Kidney capillary endothelial cell (primary cell): ENCODE measurements around the gene MRPL49.

Source experiments
- DNase-seq: peaks from one replicate; pipeline ENCODE4 v3.0.0-alpha.2; 2018; ENCODE audit warnings: low spot score

Gene MRPL49

GRCh38 chr11:65121865-65122696 lies at the start of gene MRPL49, which contains the start of gene FAU:
Gene MRPL49, plus strand, starts transcription at chr11:65122321. Its CDS starts 26 bp downstream, at chr11:65122347.
Gene FAU, minus strand, starts transcription at chr11:65122134. Its CDS starts 321 bp downstream, at chr11:65121813.
- DNase-seq, result peak; percentile 95

DNA sequence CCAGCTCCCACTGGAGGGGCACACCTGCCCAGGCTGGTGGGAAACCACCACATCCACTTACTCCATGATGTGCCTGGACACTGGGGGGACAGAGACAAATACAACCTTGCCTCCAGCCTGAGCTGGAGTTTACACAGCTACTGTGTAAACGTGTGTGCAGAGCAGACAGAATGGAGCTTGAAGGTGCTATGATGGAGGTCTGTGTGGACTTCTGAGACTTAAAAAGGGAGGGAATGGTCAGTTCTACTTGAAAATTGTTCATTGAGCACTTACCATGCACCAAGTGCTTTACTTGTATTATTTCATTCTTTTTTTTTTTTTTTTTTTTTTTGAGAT lies 49.5 kb upstream of the MRPL49 start:
- DNase-seq, result no peak

DNA sequence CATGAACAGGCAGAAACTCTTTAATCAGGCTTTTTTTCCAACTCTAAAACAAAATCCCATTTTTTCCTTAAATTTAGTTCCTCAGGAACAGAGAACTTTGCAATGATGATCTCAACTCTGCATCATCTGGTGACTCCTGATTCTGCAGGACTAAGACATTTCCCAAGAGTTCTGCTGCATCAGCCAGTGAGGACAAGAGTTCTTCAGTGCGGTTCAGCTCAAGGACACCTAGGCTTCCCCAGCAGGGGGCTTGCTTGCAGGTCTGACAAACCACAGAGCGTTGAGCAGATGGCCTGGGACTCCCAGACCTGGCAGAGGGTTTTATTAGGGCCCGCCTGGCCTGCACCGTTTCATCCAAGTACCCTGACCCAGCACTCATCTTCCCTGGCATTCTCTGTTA lies 44.7 kb upstream of the MRPL49 start:
- DNase-seq, result no peak

DNA sequence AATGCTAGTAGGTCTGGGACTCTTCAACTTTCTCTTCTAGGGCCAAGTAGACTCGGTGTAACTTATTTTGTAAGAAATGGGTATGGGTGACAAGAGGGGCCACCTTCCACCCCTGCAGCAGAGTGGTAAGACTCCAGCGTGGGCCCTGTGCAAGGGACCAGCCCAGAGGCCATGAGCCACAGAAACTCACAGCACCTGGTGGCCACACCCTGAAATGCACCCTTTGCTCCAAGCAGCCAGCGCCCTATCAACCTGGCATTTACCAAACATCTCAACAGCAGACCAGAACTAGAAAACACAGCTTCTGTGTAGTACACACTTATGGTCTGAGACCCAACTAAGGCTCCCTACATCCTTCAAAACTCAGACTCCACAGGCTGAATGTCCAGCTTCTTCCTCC lies 44.0 kb upstream of the MRPL49 start:
- DNase-seq, result peak; percentile 26

DNA sequence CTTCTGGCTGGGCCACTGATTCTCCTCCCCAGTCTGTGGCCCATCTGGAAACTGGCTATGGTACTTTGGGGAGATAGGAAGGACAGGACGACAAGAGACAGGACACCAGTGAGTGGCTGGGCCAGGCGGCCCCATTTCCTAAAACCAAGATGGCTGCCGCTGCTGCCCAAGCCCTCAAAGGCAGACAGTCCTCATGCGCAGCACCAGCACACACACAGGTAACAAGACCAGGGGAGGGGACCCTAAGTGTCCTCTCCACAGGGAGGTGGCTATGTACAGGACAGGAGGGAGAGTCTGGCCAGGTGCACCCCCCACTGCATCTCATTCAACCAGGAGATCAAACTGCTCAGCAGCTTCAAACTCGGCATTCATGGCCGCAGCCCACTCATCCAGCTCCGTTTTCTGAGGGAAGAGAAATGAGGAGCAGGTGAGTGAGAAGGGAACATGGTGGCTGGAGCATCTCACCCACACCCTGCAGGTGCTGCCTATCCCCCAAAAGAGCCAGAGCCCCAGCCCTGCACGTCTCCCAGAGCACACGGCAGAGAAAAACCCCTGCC lies 43.3 kb upstream of the MRPL49 start:
- no peak for DNase-seq

DNA sequence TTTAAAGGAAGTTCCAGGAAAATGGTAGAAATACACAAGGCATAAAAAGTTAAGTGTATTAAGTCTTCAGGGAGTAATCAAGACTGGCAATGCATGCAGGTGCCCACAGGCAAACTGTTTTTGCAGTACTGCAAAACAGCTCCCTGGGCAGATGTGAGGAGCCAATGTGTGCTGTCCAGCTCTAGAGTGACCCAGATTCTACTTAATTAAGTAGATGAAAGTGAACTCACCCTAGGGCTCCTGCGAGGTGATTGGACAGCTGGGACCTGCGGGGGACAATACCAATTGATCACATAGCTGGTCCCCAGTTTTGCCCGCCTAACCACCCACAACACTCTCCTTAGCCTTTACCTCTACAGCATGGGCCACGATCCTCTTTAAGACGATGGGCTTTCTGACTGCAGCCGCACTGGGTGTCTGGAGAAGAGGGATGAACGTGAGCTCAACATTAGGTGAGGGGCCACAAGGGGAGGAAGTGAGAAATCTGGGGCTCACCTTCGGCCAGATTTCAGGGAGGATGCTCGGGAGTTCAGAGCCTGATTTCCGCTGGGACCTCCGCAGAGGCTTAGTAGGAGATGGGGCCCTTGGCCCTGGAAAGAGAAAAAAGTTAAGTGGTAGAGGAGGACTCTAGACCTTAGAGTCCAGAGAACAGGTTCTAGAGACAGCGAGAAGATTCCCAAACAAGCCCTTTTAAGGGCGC lies 38.8 kb upstream of the MRPL49 start:
- DNase-seq, result no peak

DNA sequence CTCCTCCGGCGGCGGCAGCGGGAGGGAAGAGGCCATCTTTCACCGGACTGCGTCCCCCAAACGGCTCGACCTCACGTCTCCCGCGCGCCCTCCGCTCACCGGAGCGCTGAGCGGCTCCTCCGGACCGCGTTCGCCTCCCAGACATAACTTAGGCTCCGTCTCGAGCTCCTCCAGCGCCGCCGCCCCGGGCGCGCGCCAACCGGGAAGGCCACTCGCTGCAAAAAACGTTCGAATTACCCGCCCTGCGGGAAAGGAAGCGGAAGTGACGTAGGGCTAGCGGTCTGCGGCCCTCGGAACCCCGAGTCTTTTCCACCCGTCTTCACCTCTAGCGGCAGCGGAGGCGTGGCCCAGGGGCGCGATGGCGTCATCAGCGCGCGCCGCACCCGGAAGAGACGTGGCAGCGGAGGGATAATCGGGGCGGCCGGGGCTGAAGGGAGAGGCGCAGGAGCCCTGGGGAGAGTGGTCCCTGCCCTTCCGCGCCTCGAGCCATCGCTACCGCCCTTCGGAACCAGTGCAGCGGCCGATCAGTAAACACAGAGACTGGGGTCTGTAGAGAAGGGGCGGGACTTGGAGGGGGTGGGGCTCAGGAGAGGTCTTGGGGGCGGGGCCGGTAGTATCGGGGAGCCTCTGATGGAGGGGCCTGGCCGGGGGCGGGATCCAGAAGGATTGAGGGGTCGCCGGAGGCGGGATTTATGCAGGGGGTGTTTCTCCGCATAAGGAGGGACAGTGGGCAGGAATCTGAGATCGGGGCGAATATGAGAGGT lies 38.1 kb upstream of the MRPL49 start, which contains the start of the genes CDCA5 and ZFPL1:
TSS of gene CDCA5 (minus strand) at position 207 of the 764 bp plus-strand sequence. CDS start at position 145, 62 bp downstream.
TSS of gene ZFPL1 (plus strand) at position 389 of the 764 bp plus-strand sequence. CDS start 477 bp downstream, outside the sequence.
- peak; percentile 92 for DNase-seq

DNA sequence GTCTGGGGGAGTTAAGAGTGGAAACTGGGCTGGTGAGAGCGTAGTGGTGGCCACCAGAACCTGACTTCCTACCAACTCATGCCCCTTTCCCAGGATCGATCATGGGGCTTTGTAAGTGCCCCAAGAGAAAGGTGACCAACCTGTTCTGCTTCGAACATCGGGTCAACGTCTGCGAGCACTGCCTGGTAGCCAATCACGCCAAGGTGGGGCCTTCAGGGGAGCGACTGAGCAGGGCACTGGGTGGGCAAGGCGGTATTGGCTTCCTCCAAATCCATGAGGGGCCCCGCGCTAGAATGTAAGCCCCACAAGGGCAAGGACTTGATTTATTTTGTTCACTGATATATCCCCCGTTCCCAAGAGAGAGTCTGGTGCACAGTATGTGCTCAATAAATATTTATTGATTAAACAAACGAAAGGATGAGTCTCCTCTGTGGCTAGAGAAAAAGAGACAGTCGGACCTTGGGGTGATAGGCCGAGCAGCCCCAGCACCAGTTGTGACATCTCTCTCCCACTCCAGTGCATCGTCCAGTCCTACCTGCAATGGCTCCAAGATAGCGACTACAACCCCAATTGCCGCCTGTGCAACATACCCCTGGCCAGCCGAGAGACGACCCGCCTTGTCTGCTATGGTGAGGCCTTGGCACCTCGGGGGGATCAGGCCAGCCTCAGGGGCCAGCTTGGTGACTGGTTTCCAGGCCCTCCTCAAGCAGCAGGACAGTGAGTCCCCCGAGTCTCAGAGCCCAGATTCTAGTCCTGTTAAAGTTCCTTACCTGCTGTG lies 37.3 kb upstream of the MRPL49 start:
- DNase-seq, result no peak

DNA sequence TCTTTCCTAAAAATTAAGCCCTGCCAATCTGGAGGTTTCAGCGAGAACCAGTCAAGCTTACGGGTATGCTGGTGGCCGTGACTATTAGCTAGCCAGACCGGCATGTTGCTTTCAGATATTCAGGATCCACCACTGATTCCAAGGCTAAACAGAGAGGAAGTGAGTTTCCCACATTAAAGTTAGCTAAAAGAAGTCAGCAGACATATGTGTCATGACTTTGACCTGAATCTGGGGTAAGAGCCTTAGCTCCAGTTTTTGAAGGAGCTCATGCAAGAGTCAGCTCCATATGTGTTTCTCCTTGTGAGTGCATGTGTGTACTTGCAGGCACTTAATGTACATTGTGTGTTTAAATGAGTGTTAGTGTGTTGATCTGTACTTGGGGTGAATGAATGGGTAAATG lies 36.7 kb upstream of the MRPL49 start:
- no peak for DNase-seq

DNA sequence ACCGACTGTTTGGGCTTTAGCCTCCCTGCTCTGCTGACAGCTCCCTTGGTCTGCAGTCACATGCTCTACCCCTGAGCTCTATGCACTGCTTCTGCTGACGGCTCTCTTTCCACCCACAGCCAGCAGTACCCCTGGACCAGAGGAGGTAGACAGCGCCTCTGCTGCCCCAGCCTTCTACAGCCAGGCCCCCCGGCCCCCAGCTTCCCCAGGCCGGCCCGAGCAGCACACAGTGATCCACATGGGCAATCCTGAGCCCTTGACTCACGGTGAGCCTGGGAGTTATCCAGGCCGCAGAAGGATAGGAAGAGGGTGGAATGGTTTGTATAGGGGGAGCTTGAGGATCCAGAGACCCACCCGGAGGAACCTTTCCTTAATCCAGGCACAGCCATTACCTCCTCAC lies 35.3 kb upstream of the MRPL49 start:
- no peak for DNase-seq

DNA sequence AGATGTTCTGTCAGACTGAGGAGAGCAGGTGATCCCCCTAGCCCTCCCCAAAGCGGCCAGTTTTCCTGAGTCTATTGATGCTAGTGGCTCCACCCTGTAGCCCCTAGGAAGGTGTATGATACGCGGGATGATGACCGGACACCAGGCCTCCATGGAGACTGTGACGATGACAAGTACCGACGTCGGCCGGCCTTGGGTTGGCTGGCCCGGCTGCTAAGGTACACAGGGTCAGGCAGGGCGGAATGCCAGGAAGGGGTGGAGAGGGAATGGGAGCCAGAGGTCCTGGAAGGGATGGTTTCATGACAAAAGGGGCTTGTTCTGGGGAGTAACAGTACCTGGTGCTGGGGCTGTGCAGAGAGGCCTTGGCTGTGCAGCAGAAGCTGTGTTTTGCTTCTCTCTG lies 34.9 kb upstream of the MRPL49 start:
- no peak for DNase-seq

DNA sequence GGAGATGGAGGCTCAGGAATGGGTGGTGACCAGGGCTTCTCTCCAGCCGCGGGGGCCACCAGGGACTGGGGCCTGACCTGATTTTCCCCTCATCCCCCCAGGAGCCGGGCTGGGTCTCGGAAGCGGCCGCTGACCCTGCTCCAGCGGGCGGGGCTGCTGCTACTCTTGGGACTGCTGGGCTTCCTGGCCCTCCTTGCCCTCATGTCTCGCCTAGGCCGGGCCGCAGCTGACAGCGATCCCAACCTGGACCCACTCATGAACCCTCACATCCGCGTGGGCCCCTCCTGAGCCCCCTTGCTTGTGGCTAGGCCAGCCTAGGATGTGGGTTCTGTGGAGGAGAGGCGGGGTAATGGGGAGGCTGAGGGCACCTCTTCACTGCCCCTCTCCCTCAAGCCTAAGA lies 34.3 kb upstream of the MRPL49 start:
- DNase-seq, result no peak

DNA sequence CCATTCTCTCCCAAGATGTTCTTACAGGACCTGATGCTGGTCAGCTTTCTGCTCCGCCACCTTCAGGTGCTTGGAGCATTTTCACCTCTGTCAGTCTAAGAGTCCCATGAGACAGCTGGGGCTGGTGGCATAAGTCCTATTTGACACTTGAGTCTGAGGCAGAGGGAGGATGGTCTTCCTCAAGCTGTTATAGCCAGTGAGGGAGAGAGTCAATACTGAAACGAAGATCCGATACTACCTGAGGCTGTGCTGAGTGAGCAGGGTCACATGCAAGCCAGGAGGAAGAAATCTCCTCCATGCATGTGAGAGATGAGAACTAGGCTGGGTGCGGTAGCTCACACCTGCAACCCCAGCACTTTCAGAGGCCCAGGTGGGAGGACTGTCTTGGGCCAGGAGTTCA lies 32.5 kb upstream of the MRPL49 start:
- no peak for DNase-seq

GRCh38 chr11:65090628-65091027 lies 31.5 kb upstream of the MRPL49 start:
- no peak for DNase-seq

DNA sequence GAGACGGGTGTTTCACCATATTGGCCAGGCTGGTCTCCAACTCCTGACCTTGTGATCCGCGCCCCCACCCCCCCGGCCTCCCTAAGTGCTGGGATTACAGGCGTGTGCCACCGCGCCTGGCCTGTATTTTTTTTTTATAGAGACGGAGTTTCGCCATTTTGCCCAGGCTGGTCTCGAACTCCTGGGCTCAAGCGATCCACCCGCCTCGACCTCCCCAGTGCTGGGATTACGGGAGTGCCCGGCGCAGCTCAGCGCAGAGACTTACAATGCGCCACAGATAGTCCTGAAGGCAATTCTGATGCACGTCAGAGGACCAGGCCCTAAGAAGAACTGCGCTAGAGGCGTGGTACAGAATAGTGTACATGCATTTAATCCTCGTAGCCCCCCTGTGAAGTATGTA lies 26.7 kb upstream of the MRPL49 start:
- DNase-seq, result no peak

DNA sequence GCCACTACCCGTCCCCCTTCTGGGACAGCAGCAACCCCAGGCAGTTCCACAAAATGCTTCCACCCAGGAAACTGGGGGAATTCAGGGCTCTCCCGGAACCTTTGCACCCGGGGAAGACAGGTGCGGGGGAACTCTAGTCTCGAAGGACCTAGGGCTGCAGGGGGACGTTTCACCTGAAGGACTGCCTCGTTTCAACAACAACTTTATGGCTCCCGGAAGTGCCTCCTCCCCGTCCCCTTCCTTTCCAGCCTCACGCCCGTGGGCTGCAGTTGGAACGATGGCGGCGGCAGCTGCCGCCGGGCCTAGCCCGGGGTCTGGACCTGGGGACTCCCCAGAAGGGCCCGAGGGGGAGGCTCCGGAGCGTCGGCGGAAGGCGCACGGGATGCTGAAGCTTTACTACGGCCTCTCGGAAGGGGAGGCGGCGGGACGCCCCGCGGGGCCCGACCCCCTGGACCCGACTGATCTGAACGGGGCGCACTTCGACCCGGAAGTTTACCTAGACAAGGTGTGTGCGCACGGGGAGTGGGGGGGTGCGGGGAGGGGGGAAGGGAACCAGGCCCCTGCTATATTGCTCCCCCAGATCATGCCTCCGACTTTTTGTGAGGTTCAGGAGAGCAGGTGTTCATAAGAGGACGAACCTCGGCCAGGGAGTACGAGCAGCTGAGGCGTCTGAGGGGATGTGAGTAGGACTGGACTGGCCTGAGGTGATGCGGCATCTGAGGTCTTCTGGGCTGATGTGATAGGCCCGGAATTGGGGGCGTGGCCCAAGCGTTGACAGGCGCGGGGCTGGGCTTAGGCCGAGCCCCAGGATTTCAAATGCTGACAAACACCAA lies 25.9 kb upstream of the MRPL49 start, which contains the start of gene VPS51:
TSS of gene VPS51 (plus strand) at position 241 of the 833 bp plus-strand sequence. CDS start at position 278, 37 bp downstream.
- peak; percentile 79 for DNase-seq

DNA sequence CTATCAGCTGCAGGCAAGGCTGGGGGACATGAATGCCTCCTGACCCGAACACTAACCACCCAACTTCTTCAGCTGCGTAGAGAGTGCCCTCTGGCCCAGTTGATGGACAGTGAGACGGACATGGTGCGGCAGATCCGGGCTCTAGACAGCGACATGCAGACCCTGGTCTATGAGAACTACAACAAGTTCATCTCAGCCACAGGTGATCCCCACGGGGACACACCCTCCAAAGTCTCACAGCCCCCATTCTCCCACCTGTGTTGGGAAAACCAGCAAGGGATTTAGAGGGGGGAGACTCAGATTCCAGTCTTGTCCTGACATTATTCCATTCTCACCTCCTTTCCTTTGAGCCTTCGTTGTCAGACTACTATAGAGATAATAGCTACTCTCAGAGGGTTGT lies 25.2 kb upstream of the MRPL49 start:
- no peak for DNase-seq

DNA sequence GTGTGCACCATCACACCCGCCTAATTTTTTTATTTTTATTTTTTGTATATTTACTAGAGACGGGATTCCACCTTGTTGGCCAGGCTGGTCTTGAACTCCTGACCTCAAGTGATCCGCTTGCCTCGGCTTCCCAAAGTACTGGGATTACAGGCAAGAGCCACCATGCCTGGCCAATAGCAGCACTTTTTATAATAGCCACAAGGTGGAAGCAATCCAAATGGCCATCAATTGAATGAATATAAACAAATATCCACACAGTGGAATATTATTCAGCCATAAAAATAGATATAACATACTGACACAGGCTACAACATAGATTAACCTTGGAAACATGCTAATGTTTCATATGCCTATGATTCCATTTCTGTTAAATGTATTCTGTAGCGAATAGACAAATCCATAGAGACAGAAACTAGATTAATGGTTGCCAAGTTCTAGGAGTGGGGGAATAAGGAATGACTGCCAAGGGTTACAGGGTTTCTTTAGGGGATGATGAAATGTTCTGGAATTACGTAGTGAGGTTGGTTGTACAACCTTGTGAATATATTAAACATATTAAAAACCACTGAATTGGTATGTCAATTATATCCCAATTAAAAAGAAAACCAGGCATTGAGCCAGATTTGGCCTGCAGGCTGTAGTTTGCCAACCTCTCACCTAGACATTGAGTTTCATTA lies 21.3 kb upstream of the MRPL49 start:
- no peak for DNase-seq
